H9 (cell line): ENCODE measurements around the gene SH3RF3. TPM values are rescaled to one million over a fixed set of nuclear protein-coding genes. Genes with fewer than 3 reads are reported as not detected.

ENCODE experiments used
- DNase-seq: peaks from one replicate; pipeline ENCODE4 v3.0.0-alpha.2; 2017
- H2AFZ ChIP-seq: one replicate; pipeline ENCODE4 v1.6.1; 2013; ENCODE audit warnings: mild to moderate bottlenecking, low read length, control low read depth, moderate library complexity
- H2AK5ac ChIP-seq: 2 replicates; pipeline ENCODE4 v1.6.1; 2013; ENCODE audit warnings: low read length, control low read depth, mixed read lengths; ENCODE audit not compliant: insufficient read length
- H2BK120ac ChIP-seq: one replicate; pipeline ENCODE4 v1.6.1; 2013; ENCODE audit warnings: low read depth, mild to moderate bottlenecking, low read length, control low read depth, inconsistent platforms; ENCODE audit not compliant: poor library complexity, severe bottlenecking
- H2BK12ac ChIP-seq: 2 replicates; pipeline ENCODE4 v1.6.1; 2013; ENCODE audit warnings: low read length, control low read depth, mixed read lengths, low read depth; ENCODE audit not compliant: insufficient read length
- H2BK15ac ChIP-seq: 2 replicates; pipeline ENCODE4 v1.6.1; 2013; ENCODE audit warnings: low read depth, low read length, control low read depth
- H2BK20ac ChIP-seq: one replicate; pipeline ENCODE4 v1.6.1; 2013; ENCODE audit warnings: low read depth, mild to moderate bottlenecking, low read length, control low read depth, inconsistent platforms; ENCODE audit not compliant: poor library complexity, severe bottlenecking
- H2BK5ac ChIP-seq: 2 replicates; pipeline ENCODE4 v1.6.1; 2013; ENCODE audit warnings: low read length, control low read depth, mixed read lengths; ENCODE audit not compliant: insufficient read length
- H3K14ac ChIP-seq: 2 replicates; pipeline ENCODE4 v1.6.1; 2013; ENCODE audit warnings: low read length, control low read depth; ENCODE audit not compliant: insufficient read depth
- H3K18ac ChIP-seq: 2 replicates; pipeline ENCODE4 v1.6.1; 2013; ENCODE audit warnings: low read depth, mild to moderate bottlenecking, mixed read lengths, low read length, control low read depth; ENCODE audit not compliant: insufficient read length
- H3K23ac ChIP-seq: 2 replicates; pipeline ENCODE4 v1.6.1; 2013; ENCODE audit warnings: low read length, control low read depth, mixed read lengths, low read depth; ENCODE audit not compliant: insufficient read length
- H3K23me2 ChIP-seq: 2 replicates; pipeline ENCODE4 v1.6.1; 2013; ENCODE audit warnings: low read depth, mild to moderate bottlenecking, mixed read lengths, low read length, control low read depth; ENCODE audit not compliant: insufficient read length, poor library complexity, severe bottlenecking
- H3K27ac ChIP-seq: 2 replicates; pipeline ENCODE4 v1.5.1; 2013; ENCODE audit warnings: low read length, control low read depth, mixed read lengths, low read depth; ENCODE audit not compliant: insufficient read length
- H3K27me3 ChIP-seq: 2 replicates; pipeline ENCODE4 v1.6.1; 2013; ENCODE audit warnings: low read length, control low read depth, inconsistent platforms; ENCODE audit not compliant: insufficient read depth
- H3K4ac ChIP-seq: 2 replicates; pipeline ENCODE4 v1.6.1; 2013; ENCODE audit warnings: low read depth, mild to moderate bottlenecking, control low read depth, inconsistent platforms, low read length, moderate library complexity
- H3K4me1 ChIP-seq: 2 replicates; pipeline ENCODE4 v1.6.1; 2013; ENCODE audit warnings: low read length, control low read depth, inconsistent platforms; ENCODE audit not compliant: insufficient read depth
- H3K4me2 ChIP-seq: 2 replicates; pipeline ENCODE4 v1.6.1; 2013; ENCODE audit warnings: low read length, control low read depth, mixed read lengths; ENCODE audit not compliant: insufficient read length, insufficient read depth
- H3K56ac ChIP-seq: 2 replicates; pipeline ENCODE4 v1.6.1; 2013; ENCODE audit warnings: low read depth, mild to moderate bottlenecking, mixed read lengths, low read length, control low read depth; ENCODE audit not compliant: insufficient read length
- H3K79me1 ChIP-seq: 2 replicates; pipeline ENCODE4 v1.6.1; 2013; ENCODE audit warnings: low read depth, mild to moderate bottlenecking, moderate library complexity, low read length, control low read depth, inconsistent platforms; ENCODE audit not compliant: insufficient read depth, poor library complexity, severe bottlenecking
- H3K79me2 ChIP-seq: 2 replicates; pipeline ENCODE4 v1.6.1; 2013; ENCODE audit warnings: low read length, control low read depth, inconsistent platforms; ENCODE audit not compliant: insufficient read depth
- H3K9ac ChIP-seq: 2 replicates; pipeline ENCODE4 v1.6.1; 2013; ENCODE audit warnings: low read length, control low read depth, mixed read lengths; ENCODE audit not compliant: insufficient read length; ENCODE audit errors: extremely low read depth
- H3K9me3 ChIP-seq: one replicate; pipeline ENCODE4 v1.6.1; 2013; ENCODE audit warnings: low read depth, low read length, inconsistent platforms; ENCODE audit not compliant: control insufficient read depth
- H3T11ph ChIP-seq: one replicate; pipeline ENCODE4 v1.6.1; 2013; ENCODE audit warnings: mild to moderate bottlenecking, low read length, control low read depth, inconsistent platforms
- H4K20me1 ChIP-seq: one replicate; pipeline ENCODE4 v1.6.1; 2013; ENCODE audit not compliant: control insufficient read depth, insufficient read length, insufficient read depth
- H4K5ac ChIP-seq: 2 replicates; pipeline ENCODE4 v1.6.1; 2013; ENCODE audit warnings: low read depth, mild to moderate bottlenecking, mixed read lengths, low read length, control low read depth; ENCODE audit not compliant: insufficient read length
- H4K8ac ChIP-seq: replicated peaks from 2 replicates; pipeline ENCODE4 v1.6.1; 2013; ENCODE audit warnings: low read length, control low read depth, mixed read lengths, low read depth; ENCODE audit not compliant: insufficient read length
- H4K91ac ChIP-seq: 2 replicates; pipeline ENCODE4 v1.6.1; 2013; ENCODE audit warnings: low read depth, mild to moderate bottlenecking, moderate library complexity, mixed read lengths, low read length, control low read depth; ENCODE audit not compliant: insufficient read length
- H3K27ac Mint-ChIP-seq, 3 experiments: 2 replicates in 2 of 3; 3 replicates in 1 of 3; pipeline ENCODE4 v1.8.0; 2020 to 2021; ENCODE audit warnings: mixed read lengths in 3 of 3, mild to moderate bottlenecking in 1 of 3, moderate library complexity in 1 of 3
- H3K27me3 Mint-ChIP-seq: 2 replicates; pipeline ENCODE4 v1.8.0; 2021; ENCODE audit warnings: low read depth, mild to moderate bottlenecking, moderate library complexity, mixed read lengths
- H3K36me3 Mint-ChIP-seq, 3 experiments: 2 replicates in 2 of 3; 3 replicates in 1 of 3; pipeline ENCODE4 v1.8.0; 2020 to 2021; ENCODE audit warnings: low read depth in 3 of 3, mixed read lengths in 3 of 3; ENCODE audit not compliant: insufficient read depth in 1 of 3
- H3K4me1 Mint-ChIP-seq, 2 experiments: 2 replicates each; pipeline ENCODE4 v1.8.0; 2020; ENCODE audit warnings: mixed read lengths in 2 of 2
- H3K4me3 Mint-ChIP-seq, 2 experiments: 2 replicates in 1 of 2; 3 replicates in 1 of 2; pipeline ENCODE4 v1.8.0; 2020 to 2021; ENCODE audit warnings: mild to moderate bottlenecking in 2 of 2, mixed read lengths in 2 of 2, moderate library complexity in 1 of 2
- H3K9me3 Mint-ChIP-seq, 2 experiments: 2 replicates in 1 of 2; 3 replicates in 1 of 2; pipeline ENCODE4 v1.8.0; 2020; ENCODE audit warnings: mild to moderate bottlenecking in 2 of 2, mixed read lengths in 2 of 2, moderate library complexity in 1 of 2
- CTCF ChIP-seq: fragments of 200-600 bp; sonication (generic); conservative IDR thresholded peaks from 3 replicates; pipeline ENCODE4 v1.8.0; 2021; ENCODE audit warnings: antibody characterized with exemption, mild to moderate bottlenecking
- WGBS: extraction: QIAGEN DNeasy Blood & Tissue Kit; methylation state at CpG from one replicate; pipeline ENCODE4 v1.1.7; 2013; ENCODE audit warnings: missing lambda C conversion rate, low lambda C conversion rate, mixed read lengths; ENCODE audit not compliant: insufficient read length; ENCODE audit errors: extremely low coverage; 5-methylcytosine and 5-hydroxymethylcytosine counted together
- total RNA-seq: library from RNA; stranded (reverse); gene quantifications from 2 replicates; pipeline ENCODE4 v1.2.1, GENCODE V29; 2021

The SH3RF3 gene
- total RNA-seq, 1 experiment from 2014 or later = 0.46 TPM

GRCh38 chr2:109438146-109438545 is 309.1 kb downstream of the SH3RF3 start:
- DNase-seq = no peak
- Mint-ChIP-seq H3K9me3 (peaks cover 20 to 22% of the 10 kb centered on the region in 2 experiments), H3K4me1 (peaks cover 6 to 10% of the 10 kb centered on the region in 2 experiments; a peak in 3 of 4 replicates), H3K4me3 (no peak overlapping the region), H3K27me3 (peaks cover 2% of the 10 kb centered on the region), H3K36me3 (peaks cover 5 to 16% (median 7%) of the 10 kb centered on the region in 3 experiments; a peak in 6 of 7 replicates), H3K27ac (no peak overlapping the region)
- no peak overlapping the region for H4K91ac ChIP-seq
- no peaks in the 10 kb centered on the region for H4K20me1 ChIP-seq
- H2BK20ac ChIP-seq = no peak overlapping the region
- H2BK15ac ChIP-seq = no peak overlapping the region
- no peak overlapping the region for H2BK12ac ChIP-seq
- H4K8ac ChIP-seq = no peak overlapping the region
- H2AK5ac ChIP-seq = no peak overlapping the region
- H2AFZ ChIP-seq = no peak overlapping the region
- no peak overlapping the region for H3T11ph ChIP-seq
- H3K14ac ChIP-seq = no peak overlapping the region
- H4K5ac ChIP-seq = no peak overlapping the region
- H3K27me3 ChIP-seq = no peaks in the 10 kb centered on the region
- TF ChIP-seq CTCF = no peak
- no peak overlapping the region for H3K56ac ChIP-seq
- no peak overlapping the region for H3K9ac ChIP-seq
- no peaks in the 10 kb centered on the region for H3K23me2 ChIP-seq
- H2BK120ac ChIP-seq = no peak overlapping the region
- no peak overlapping the region for H2BK5ac ChIP-seq
- peaks cover 3% of the 10 kb centered on the region for H3K9me3 ChIP-seq
- no peak overlapping the region for H3K27ac ChIP-seq
- no CpG with 5 or more reads among the region's 1 CpG for WGBS
- no peak overlapping the region for H3K23ac ChIP-seq
- no peak overlapping the region for H3K4ac ChIP-seq
- no peaks in the 10 kb centered on the region for H3K79me2 ChIP-seq
- H3K4me1 ChIP-seq = no peaks in the 10 kb centered on the region
- H3K4me2 ChIP-seq = no peak overlapping the region
- H3K79me1 ChIP-seq = no peaks in the 10 kb centered on the region
- H3K18ac ChIP-seq = no peak overlapping the region
